ENCODE measurements around the gene ZC3H8. TPM values are rescaled to one million over a fixed set of nuclear protein-coding genes. Genes with fewer than 3 reads are reported as not detected.
"Not testable (repeated sequence)": the region's sequence is repeated elsewhere in the genome, so short reads cannot be mapped to it uniquely, and the experiment has no call there.

Gene ZC3H8
- 4.3 and 10.9 TPM in 2 replicates for total RNA-seq

DNA sequence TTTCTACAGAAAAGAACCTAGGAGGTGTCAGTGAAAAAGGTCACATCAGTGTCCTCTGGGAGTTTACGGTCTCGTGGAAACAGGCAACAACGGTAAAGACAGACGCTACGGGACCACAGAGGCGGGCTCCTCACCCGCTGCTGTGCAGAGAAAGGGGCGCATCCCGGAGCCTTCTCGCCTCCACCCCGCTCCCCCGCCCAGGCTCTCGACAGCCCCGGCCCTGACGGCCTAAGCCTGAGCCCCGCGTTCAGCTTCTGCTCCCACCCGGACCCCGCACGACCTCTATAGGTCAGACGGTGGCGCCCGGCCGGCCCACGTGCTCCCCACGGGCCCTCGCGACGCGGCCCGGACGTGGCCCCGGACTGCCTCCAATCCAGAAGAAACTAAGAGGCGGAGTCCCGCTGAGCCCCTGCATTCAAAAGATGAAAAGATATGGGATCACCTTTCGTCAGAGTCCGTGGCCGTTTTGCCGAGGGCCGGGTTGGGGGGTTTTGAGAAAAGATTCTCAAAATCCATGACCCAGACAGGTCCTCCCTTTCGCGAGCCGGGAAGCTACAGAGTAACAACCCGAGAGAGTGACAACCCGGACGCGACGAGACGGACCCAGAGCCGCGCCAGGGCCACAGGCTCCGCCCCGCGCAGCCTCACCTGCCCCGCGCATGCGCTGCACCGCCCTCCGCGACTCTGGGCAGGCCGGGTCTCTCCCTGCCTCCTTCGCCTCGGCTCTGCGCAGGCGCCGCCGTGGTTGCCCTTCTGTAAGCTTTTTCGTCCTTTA is at the start of gene ZC3H8:
ZC3H8 (minus strand) TSS at position 577 of the 775 bp plus-strand sequence; CDS start at position 516, 61 bp downstream.
- DNase-seq (ENCODE audit: extremely low read depth, low read depth, low spot score) = no peak

GRCh38 chr2:112304298-112304941 is 49.6 kb upstream of the ZC3H8 start:
- DNase-seq (ENCODE audit: extremely low read depth, low read depth, low spot score) = no peak

GRCh38 chr2:112301973-112302372 is 47.1 kb upstream of the ZC3H8 start:
- DNase-seq (ENCODE audit: extremely low read depth, low read depth, low spot score) = no peak

GRCh38 chr2:112301171-112301584 is 46.3 kb upstream of the ZC3H8 start:
- no peak for DNase-seq (ENCODE audit: extremely low read depth, low read depth, low spot score)

GRCh38 chr2:112296407-112296806 is 41.6 kb upstream of the ZC3H8 start:
- no peak for DNase-seq (ENCODE audit: extremely low read depth, low read depth, low spot score)

- no peak for DNase-seq (ENCODE audit: extremely low read depth, low read depth, low spot score)
Observed at GRCh38 chr2:112295407-112296078, 40.7 kb upstream of the ZC3H8 start.

- no peak for DNase-seq (ENCODE audit: extremely low read depth, low read depth, low spot score)
Observed at GRCh38 chr2:112293636-112294401, 39.0 kb upstream of the ZC3H8 start.

- no peak for DNase-seq (ENCODE audit: extremely low read depth, low read depth, low spot score)
Observed at GRCh38 chr2:112290648-112291047, 35.8 kb upstream of the ZC3H8 start.

- no peak for DNase-seq (ENCODE audit: extremely low read depth, low read depth, low spot score)
Observed at GRCh38 chr2:112290088-112290487, 35.2 kb upstream of the ZC3H8 start.

DNA sequence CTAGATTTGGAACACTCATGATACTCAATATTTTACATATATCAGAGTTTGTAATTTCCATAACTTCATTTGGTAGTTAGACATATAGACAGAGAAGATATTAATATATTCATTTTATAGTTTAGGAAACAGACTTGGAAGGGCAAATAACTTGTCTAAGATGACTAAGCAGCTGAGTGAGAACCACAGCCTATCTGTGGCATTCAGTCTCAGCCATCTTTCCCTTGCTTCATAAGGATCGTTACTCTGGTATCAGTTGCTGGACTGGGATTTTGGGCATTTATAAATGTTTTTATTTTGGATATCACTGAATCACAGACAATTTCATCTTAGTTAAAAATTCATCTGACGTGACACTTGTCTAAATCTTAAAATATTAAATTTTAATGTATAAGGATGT is 28.7 kb upstream of the ZC3H8 start:
- not testable (repeated sequence) for DNase-seq (ENCODE audit: extremely low read depth, low read depth, low spot score)

GRCh38 chr2:112282066-112282465 is 27.2 kb upstream of the ZC3H8 start:
- DNase-seq (ENCODE audit: extremely low read depth, low read depth, low spot score) = not testable (repeated sequence)

DNA sequence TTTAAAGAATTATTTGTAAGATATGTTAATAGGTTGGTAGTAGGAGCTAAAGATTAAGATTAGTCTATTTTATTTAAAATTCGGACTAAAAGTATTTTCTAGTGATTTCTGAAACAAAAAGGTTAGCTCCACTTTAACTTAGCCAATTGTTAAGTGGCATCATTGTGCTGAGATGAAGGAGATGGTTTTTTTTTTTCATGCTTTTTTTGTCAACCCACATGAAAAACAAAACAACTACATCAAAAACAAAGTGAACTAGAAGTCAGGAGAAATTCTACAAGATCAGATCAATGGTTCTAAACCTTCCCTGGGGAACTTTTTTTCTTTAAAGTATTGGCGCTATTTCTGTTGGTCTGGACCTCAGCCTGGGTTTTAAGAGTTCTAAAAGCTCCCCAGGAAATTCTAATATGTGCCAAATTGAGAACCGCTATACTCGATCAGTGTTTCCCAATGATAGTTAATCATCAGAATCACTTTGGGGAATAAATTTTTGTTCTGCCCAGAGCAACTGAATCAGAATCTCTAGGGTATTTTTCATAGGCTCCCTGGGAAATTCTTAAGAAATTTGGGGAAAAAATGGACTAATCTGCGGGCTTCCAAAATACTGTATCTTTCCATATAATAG is 22.9 kb upstream of the ZC3H8 start:
- DNase-seq (ENCODE audit: extremely low read depth, low read depth, low spot score) = no peak

GRCh38 chr2:112276954-112277353 is 22.1 kb upstream of the ZC3H8 start:
- DNase-seq (ENCODE audit: extremely low read depth, low read depth, low spot score) = no peak

GRCh38 chr2:112275887-112276773 is 21.3 kb upstream of the ZC3H8 start:
- DNase-seq (ENCODE audit: extremely low read depth, low read depth, low spot score) = no peak

DNA sequence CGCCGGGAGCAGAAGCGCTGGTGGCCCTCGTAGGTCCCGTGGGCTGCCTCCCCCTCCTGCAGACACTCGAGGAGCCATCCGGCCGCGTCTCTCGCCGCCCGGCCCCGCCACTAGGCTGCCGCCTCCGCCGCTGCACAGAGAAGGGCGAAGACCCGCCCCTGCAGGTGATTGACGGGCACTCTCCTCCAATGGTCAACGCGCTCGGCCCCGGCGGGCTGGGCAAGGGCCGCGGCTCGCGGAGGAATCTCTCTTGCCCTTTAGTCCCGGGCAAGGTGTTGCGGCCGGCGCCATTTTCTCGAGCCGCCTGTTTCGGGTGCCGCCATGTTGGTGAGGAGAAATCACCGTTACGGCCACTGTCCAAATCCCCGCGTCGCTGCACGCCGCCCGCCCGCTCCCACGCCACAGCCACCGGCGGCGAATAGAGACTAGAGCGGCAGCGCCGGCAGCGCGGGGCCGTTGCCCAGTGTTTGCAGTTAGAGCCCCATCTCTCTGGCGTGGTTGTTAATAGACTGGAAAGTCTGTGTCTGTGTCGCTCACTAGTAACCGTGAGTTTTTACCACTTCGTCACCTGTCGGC is 20.6 kb upstream of the ZC3H8 start, which contains the start of gene ZC3H6:
ZC3H6 (plus strand) TSS at position 287 of the 576 bp plus-strand sequence. CDS start 398 bp downstream, outside the sequence.
- DNase-seq (ENCODE audit: extremely low read depth, low read depth, low spot score) = no peak

DNA sequence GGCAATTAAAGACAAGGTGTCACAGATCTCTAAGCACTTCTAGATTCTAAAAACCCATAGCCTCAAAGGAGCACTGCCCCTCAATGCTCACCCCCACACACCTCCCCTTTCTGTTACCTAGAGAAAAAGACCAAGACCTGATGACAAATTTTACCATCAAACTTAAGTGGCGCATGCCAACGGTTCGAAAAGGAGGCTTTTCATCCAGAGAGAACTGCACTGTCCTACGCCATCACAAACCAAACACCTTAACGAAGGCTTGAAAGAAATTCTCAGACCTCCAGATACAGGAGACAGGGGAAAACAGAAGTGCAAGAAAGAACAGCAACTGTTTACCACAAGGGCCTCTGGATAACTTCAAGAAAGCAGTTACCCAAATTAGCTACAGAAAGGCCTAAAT is 18.5 kb upstream of the ZC3H8 start:
- no peak for DNase-seq (ENCODE audit: extremely low read depth, low read depth, low spot score)

DNA sequence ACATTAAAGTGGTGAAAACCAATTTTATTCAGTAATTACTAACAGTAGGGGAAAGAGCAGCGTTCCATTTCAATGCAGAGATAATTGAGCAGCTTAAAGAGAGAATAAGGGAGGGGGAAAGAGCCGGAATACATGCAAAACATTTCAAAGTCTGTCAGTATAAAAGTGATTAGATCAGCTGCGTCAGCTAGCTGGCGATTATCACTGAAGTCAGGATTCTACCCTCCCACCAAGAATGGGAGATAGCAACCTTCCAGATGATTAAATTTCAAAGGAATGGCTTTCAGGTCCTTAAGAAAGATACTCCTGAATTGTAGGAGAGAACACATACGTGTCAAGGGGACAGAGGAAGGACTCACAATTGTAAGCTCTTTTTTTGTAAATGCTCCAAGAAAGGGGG is 17.8 kb upstream of the ZC3H8 start:
- DNase-seq (ENCODE audit: extremely low read depth, low read depth, low spot score) = no peak

DNA sequence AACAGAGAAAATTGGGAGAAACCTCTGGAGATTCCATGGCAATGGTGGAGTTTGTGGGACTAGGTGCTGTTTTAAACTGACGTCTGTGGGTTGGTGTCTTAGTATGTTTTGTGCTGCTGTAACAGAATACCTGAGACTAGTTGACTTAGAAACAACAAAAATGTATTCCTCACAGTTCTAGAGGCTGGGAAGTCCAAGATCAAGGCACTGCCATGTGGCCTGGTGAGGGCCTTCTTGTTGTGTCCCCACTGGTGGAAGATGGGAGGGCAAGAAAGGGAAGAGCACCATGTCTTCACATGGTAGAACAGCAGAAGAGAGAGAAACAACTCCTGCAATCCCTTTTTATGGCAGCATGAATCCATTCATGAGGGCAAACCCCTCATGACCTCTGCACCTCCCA is 13.7 kb upstream of the ZC3H8 start:
- no peak for DNase-seq (ENCODE audit: extremely low read depth, low read depth, low spot score)

DNA sequence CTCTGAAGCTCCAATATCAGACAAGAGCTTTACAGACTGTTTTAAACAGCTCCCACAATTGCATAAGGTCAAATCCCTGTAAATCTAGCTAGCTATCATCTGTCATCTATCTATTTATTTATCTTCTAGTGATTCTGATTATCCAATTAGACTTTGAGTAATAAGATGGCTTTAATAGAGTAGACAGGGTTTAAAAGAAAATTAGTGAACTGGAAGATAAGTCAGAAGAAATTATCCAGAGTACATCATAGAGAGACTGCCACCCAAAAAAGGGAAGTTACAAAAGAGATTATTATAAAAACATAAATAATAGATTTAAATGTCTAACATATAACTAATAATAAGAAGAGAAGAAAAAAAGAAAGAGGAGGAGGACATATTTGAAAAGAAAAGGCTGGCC is 8.0 kb upstream of the ZC3H8 start:
- DNase-seq (ENCODE audit: extremely low read depth, low read depth, low spot score) = no peak

Data from glomerular endothelial cell (primary cell).